Activated T-helper 1 cell treated with anti-CD3 and anti-CD28 coated beads, Interleukin-2, amount 50 U/mL, for 16 hours (primary cell): ENCODE results near the gene RBM15.

ENCODE experiments used
- DNase-seq, 2 donors: peaks; one replicate each; pipeline ENCODE4 v3.0.0-alpha.2; 2020; ENCODE audit warnings: low read depth in 1 of 2, low spot score in 1 of 2

The RBM15 gene

DNA sequence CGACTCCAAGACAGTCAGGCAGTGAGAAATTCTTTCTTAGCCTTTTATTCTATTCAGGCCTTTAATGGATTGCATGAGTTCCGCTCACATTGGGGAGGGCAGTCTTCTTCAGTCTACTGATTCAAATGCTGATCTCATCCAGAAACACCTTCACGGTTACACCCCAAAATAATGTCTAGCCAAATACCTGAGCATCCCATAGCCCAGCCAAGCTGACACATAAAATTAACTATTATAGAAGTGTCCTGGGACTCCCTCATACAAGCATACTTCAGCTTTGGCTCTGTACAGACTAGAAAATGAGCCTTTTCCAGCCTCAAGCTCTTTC is 55.3 kb downstream of the RBM15 start:
- no peak for DNase-seq
